OCI-LY7 (cell line): ENCODE results near the gene EPHA8.

Experiments
- CTCF ChIP-seq: fragments of 200-600 bp; sonication (generic); conservative IDR thresholded peaks from 2 replicates; pipeline ENCODE4 v1.5.1; 2014; ENCODE audit warnings: mild to moderate bottlenecking, antibody characterized with exemption, low read length, moderate library complexity, mixed read lengths
- EZH2phosphoT487 ChIP-seq: fragments of 200-600 bp; sonication (generic); IDR thresholded peaks from 2 replicates; pipeline ENCODE4 v1.6.1; 2018; ENCODE audit warnings: low read depth, borderline replicate concordance, mild to moderate bottlenecking, mixed run types, antibody characterized with exemption, low read length, moderate library complexity, mixed read lengths

GRCh38 chr1:22579541-22580155 is 16.4 kb downstream of the EPHA8 start:
- TF ChIP-seq CTCF (no peak), EZH2phosphoT487 (no peak)
